GM12878 (cell line): ENCODE measurements around the gene CRAMP1. TPM values are rescaled to one million over a fixed set of nuclear protein-coding genes. Genes with fewer than 3 reads are reported as not detected.

Source experiments
- ATAC-seq: fragments of 200-7000 bp; cut with Tn5 transposase; 3 replicates; pipeline ENCODE4 v1.9.1; 2020; ENCODE audit warnings: mild to moderate bottlenecking, moderate library complexity
- BruUV-seq: library from RNA; stranded (reverse); fragments of 400-500 nt; replicated peaks from 2 replicates; lab custom pipeline; 2021; lab: Mats Ljungman, UMichigan
- CTCF ChIA-PET: fragments of 300-600 bp; sonication (Branson Sonifier 250); formaldehyde crosslinking; extraction: SDS; loops from one replicate; lab custom pipeline; 2021; ENCODE audit warnings: inconsistent platforms; lab: Yijun Ruan, JAX
- POLR2A ChIA-PET: fragments of 350-600 bp; formaldehyde crosslinking; extraction: SDS; loops from one replicate; lab custom pipeline; 2021; ENCODE audit warnings: inconsistent platforms; lab: Charles Lee
- RAD21 ChIA-PET: fragments of 300-600 bp; sonication (Branson Sonifier 250); formaldehyde crosslinking; loops from one replicate; lab custom pipeline; 2023; ENCODE audit warnings: antibody characterized with exemption; ENCODE audit not compliant: unreplicated experiment; lab: Charles Lee
- SMC1A ChIA-PET: fragments of 300-600 bp; sonication (Branson Sonifier 250); formaldehyde crosslinking; loops from one replicate; lab custom pipeline; 2023; ENCODE audit not compliant: unreplicated experiment, uncharacterized antibody; lab: Charles Lee
- DNase-seq: peaks from one replicate; pipeline ENCODE4 v3.0.0-alpha.2; 2011; ENCODE audit warnings: low read depth, low spot score
- FAIRE-seq: peaks from 3 replicates; lab custom pipeline; 2011; peaks lifted over from hg19 to GRCh38; lab: Jason Lieb, UNC
- H2AFZ ChIP-seq: 2 replicates; pipeline ENCODE4 v1.6.0; 2011; ENCODE audit warnings: low read depth, low read length, control low read depth; ENCODE audit not compliant: control insufficient read depth
- H3K27ac ChIP-seq: 2 replicates; pipeline ENCODE4 v1.5.1; 2011; ENCODE audit warnings: control low read depth; ENCODE audit not compliant: control insufficient read depth, insufficient read depth
- H3K27me3 ChIP-seq, 2 experiments: replicated peaks in 1 of 2; 2 replicates each; pipeline versions ENCODE4 v1.6.0 to v1.6.1; 2011; ENCODE audit warnings: low read length in 1 of 2; ENCODE audit not compliant: control insufficient read depth in 2 of 2, insufficient read depth in 2 of 2
- H3K36me3 ChIP-seq, 2 experiments: 2 replicates each; pipeline ENCODE4 v1.5.1; 2011; ENCODE audit warnings: low read length in 1 of 2; ENCODE audit not compliant: control insufficient read depth in 2 of 2, insufficient read depth in 2 of 2
- H3K4me1 ChIP-seq: 2 replicates; pipeline ENCODE4 v1.6.1; 2011; ENCODE audit warnings: mild to moderate bottlenecking, low read length, moderate library complexity, mixed read lengths; ENCODE audit not compliant: control insufficient read depth, insufficient read depth
- H3K4me2 ChIP-seq: 2 replicates; pipeline ENCODE4 v1.6.0; 2011; ENCODE audit warnings: control low read depth; ENCODE audit not compliant: control insufficient read depth, insufficient read depth
- H3K4me3 ChIP-seq: fragments of 200-600 bp; sonication (generic); 2 replicates; pipeline ENCODE4 v1.5.1; 2016
- H3K79me2 ChIP-seq: 2 replicates; pipeline ENCODE4 v1.6.0; 2011; ENCODE audit warnings: low read length; ENCODE audit not compliant: control insufficient read depth, insufficient read depth
- H3K9ac ChIP-seq: 2 replicates; pipeline ENCODE4 v1.8.0; 2011; ENCODE audit warnings: low read length, control low read depth, mixed read lengths; ENCODE audit not compliant: control insufficient read depth, insufficient read depth
- H3K9me3 ChIP-seq: replicated peaks from 3 replicates; pipeline ENCODE4 v1.5.1; 2011; ENCODE audit warnings: mild to moderate bottlenecking, low read length; ENCODE audit not compliant: control insufficient read depth, insufficient read depth
- H4K20me1 ChIP-seq: 2 replicates; pipeline ENCODE4 v1.6.0; 2011; ENCODE audit not compliant: control insufficient read depth, insufficient read depth
- TAF1 ChIP-seq: IDR thresholded peaks from 2 replicates; pipeline ENCODE4 v1.6.1; 2011; ENCODE audit warnings: mild to moderate bottlenecking, low read depth, low read length, borderline replicate concordance
- WGBS: methylation state at CpG from one replicate; pipeline ENCODE4 v1.1.6; 2016; ENCODE audit warnings: low lambda C conversion rate; ENCODE audit not compliant: insufficient replicate concordance, insufficient coverage; ENCODE audit errors: missing lambda C conversion rate; 5-methylcytosine and 5-hydroxymethylcytosine counted together
- in situ Hi-C: fragments of 300-500 bp; cut with MboI; formaldehyde crosslinking; loops from 9 replicates; pipeline ENCODE4 v1.14.3; 2018; ENCODE audit warnings: mixed read lengths
- intact Hi-C: fragments of 100-400 bp; cut with micrococcal nuclease; formaldehyde crosslinking; loops from one replicate; pipeline ENCODE4 v1.14.2; 2022; ENCODE audit not compliant: unreplicated experiment
- polyA plus RNA-seq, 11 experiments: library from polyadenylated mRNA; depleted of rRNA in 4 of 11; unstranded in 6 of 11; stranded (reverse) in 5 of 11; fragments of >200 nt; fragmentation: Nextera tagmentation in 4 of 11; fragmentation: Illumina TruSeq in 1 of 11; extraction: Ambion mirVana in 4 of 11; extraction: Trizol in 1 of 11; gene quantifications; 1 replicate in 1 of 11; 2 replicates in 10 of 11; pipeline versions ENCODE4 v1.2.1 to v1.2.3, GENCODE V29; 2011 to 2016; ENCODE audit warnings: inconsistent platforms in 2 of 11, missing spikeins in 2 of 11, low read depth in 1 of 11
- total RNA-seq, 4 experiments: library from RNA; depleted of rRNA in 3 of 4; stranded (reverse); fragments of >200 nt in 3 of 4; fragmentation: Illumina TruSeq in 1 of 4; extraction: Trizol in 1 of 4; gene quantifications; 2 replicates each; pipeline versions ENCODE4 v1.2.1 to v1.2.3, GENCODE V29; 2013 to 2021
- TF ChIP-seq, protein P1 (sequence below): fragments of 450-650 bp; conservative IDR thresholded peaks from 2 replicates; pipeline ENCODE4 v1.6.1; 2017; ENCODE audit warnings: mild to moderate bottlenecking, moderate library complexity
- TF ChIP-seq, protein P2 (sequence below): IDR thresholded peaks from 2 replicates; pipeline ENCODE4 v1.6.1; 2011; ENCODE audit warnings: mild to moderate bottlenecking, low read depth, low read length, moderate library complexity; ENCODE audit not compliant: insufficient replicate concordance
- TF ChIP-seq, protein P3 (sequence below): IDR thresholded peaks from 2 replicates; pipeline ENCODE4 v1.6.1; 2012; ENCODE audit warnings: improper control_type of control experiment, low read depth, low read length; ENCODE audit not compliant: insufficient replicate concordance

CRAMP1 gene
- total and polyA plus RNA-seq, 10 of the 15 experiments (the other 5 are each of a cell fraction or from before 2014, with no cell fraction given) = 0.37 to 9.8 (median 3.9) TPM

DNA sequence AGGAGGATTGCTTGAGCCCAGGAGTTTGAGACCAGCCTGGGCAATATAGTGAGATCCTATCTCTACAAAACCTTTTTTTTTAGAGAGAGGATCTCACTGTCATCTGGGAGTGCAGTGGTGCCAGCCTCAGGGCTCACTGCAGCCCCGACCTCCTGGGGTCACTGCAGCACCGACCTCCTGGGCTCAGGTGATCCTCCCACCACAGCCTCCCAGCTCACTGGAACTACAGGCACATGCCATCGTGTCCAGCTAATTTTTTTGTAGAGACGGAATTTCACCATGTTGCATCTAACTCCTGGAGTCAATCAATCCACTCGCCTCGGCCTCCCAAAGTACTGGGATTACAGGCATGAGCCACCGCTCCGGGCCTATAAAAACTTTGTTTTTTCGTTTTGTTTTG is 109.2 kb downstream of the CRAMP1 start:
- TF ChIP-seq, protein P1, sequence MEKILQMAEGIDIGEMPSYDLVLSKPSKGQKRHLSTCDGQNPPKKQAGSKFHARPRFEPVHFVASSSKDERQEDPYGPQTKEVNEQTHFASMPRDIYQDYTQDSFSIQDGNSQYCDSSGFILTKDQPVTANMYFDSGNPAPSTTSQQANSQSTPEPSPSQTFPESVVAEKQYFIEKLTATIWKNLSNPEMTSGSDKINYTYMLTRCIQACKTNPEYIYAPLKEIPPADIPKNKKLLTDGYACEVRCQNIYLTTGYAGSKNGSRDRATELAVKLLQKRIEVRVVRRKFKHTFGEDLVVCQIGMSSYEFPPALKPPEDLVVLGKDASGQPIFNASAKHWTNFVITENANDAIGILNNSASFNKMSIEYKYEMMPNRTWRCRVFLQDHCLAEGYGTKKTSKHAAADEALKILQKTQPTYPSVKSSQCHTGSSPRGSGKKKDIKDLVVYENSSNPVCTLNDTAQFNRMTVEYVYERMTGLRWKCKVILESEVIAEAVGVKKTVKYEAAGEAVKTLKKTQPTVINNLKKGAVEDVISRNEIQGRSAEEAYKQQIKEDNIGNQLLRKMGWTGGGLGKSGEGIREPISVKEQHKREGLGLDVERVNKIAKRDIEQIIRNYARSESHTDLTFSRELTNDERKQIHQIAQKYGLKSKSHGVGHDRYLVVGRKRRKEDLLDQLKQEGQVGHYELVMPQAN = no peak
- TF ChIP-seq, protein P2, sequence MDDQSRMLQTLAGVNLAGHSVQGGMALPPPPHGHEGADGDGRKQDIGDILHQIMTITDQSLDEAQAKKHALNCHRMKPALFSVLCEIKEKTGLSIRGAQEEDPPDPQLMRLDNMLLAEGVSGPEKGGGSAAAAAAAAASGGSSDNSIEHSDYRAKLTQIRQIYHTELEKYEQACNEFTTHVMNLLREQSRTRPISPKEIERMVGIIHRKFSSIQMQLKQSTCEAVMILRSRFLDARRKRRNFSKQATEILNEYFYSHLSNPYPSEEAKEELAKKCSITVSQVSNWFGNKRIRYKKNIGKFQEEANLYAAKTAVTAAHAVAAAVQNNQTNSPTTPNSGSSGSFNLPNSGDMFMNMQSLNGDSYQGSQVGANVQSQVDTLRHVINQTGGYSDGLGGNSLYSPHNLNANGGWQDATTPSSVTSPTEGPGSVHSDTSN = no peak
- TF ChIP-seq, protein P3, sequence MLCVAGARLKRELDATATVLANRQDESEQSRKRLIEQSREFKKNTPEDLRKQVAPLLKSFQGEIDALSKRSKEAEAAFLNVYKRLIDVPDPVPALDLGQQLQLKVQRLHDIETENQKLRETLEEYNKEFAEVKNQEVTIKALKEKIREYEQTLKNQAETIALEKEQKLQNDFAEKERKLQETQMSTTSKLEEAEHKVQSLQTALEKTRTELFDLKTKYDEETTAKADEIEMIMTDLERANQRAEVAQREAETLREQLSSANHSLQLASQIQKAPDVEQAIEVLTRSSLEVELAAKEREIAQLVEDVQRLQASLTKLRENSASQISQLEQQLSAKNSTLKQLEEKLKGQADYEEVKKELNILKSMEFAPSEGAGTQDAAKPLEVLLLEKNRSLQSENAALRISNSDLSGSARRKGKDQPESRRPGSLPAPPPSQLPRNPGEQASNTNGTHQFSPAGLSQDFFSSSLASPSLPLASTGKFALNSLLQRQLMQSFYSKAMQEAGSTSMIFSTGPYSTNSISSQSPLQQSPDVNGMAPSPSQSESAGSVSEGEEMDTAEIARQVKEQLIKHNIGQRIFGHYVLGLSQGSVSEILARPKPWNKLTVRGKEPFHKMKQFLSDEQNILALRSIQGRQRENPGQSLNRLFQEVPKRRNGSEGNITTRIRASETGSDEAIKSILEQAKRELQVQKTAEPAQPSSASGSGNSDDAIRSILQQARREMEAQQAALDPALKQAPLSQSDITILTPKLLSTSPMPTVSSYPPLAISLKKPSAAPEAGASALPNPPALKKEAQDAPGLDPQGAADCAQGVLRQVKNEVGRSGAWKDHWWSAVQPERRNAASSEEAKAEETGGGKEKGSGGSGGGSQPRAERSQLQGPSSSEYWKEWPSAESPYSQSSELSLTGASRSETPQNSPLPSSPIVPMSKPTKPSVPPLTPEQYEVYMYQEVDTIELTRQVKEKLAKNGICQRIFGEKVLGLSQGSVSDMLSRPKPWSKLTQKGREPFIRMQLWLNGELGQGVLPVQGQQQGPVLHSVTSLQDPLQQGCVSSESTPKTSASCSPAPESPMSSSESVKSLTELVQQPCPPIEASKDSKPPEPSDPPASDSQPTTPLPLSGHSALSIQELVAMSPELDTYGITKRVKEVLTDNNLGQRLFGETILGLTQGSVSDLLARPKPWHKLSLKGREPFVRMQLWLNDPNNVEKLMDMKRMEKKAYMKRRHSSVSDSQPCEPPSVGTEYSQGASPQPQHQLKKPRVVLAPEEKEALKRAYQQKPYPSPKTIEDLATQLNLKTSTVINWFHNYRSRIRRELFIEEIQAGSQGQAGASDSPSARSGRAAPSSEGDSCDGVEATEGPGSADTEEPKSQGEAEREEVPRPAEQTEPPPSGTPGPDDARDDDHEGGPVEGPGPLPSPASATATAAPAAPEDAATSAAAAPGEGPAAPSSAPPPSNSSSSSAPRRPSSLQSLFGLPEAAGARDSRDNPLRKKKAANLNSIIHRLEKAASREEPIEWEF = no peak
- no peak for TF ChIP-seq TAF1
- H3K9me3 ChIP-seq = no peaks in the 10 kb centered on the region
- no peak overlapping the region for H3K4me3 ChIP-seq
- intact Hi-C loops = loop anchor here (2.0 kb wide), 1 partner anchor 15 kb away; the partner anchor contains the start of gene MAPK8IP3
- no peak for ATAC-seq
- H2AFZ ChIP-seq = no peak overlapping the region
- no peak overlapping the region for H3K9ac ChIP-seq
- H3K4me2 ChIP-seq = no peak overlapping the region
- 96% methylated on average over 9 of the region's 9 CpGs for WGBS
- ChIA-PET SMC1A (interaction anchor here (0.9 kb wide), 1 partner anchor 49 kb away, joined by 3 read pairs; no protein-coding TSS in a partner anchor), RAD21 (interaction anchor here (0.6 to 1.2 kb wide), 2 partner anchors 44 to 1042 kb away, joined by 3 to 4 read pairs; partner anchors contain the start of gene JPT2), CTCF (interaction anchor here (1.7 kb wide), 1 partner anchor 20 kb away, joined by 3 read pairs; no protein-coding TSS in a partner anchor), POLR2A (interaction anchor here (1.3 kb wide), 1 partner anchor 15 kb away, joined by 5 read pairs; the partner anchor contains the start of gene MAPK8IP3)
- no peak overlapping the region for H3K27ac ChIP-seq
- H3K79me2 ChIP-seq = peaks cover 9% of the 10 kb centered on the region
- BruUV-seq = no TSS peak
- no peak for FAIRE-seq
- no peak for DNase-seq
- peaks cover 4 to 5% of the 10 kb centered on the region in 2 experiments for H3K36me3 ChIP-seq
- in situ Hi-C loops = no loop called here
- no peaks in the 10 kb centered on the region for H3K27me3 ChIP-seq
- H3K4me1 ChIP-seq = peaks cover 45% of the 10 kb centered on the region
- H4K20me1 ChIP-seq = no peaks in the 10 kb centered on the region
